Lung (tissue), 12 donors: ENCODE data around the gene HMOX1. TPM values are rescaled to one million over a fixed set of nuclear protein-coding genes. Genes with fewer than 3 reads are reported as not detected.

Experiments used
- ATAC-seq: fragments of 200-7000 bp; cut with Tn5 transposase; one replicate; pipeline ENCODE4 v1.9.1; 2020; ENCODE audit warnings: moderate number of reproducible peaks; ENCODE audit not compliant: insufficient read depth, low FRiP score
- DNase-seq, 3 donors: peaks; one replicate each; pipeline ENCODE4 v3.0.0-alpha.2; 2013 to 2017
- H3K27ac ChIP-seq, 2 donors: one replicate each; pipeline ENCODE4 v1.5.1; 2013; ENCODE audit warnings: mild to moderate bottlenecking in 2 of 2, moderate library complexity in 2 of 2, control low read depth in 1 of 2, inconsistent platforms in 1 of 2, low read depth in 1 of 2, low read length in 1 of 2
- H3K27me3 ChIP-seq, 3 donors: one replicate each; pipeline ENCODE4 v1.5.1; 2013; ENCODE audit warnings: low read length in 2 of 3; ENCODE audit not compliant: control insufficient read depth in 3 of 3, insufficient read depth in 3 of 3
- H3K36me3 ChIP-seq, 4 donors: one replicate each; pipeline ENCODE4 v1.5.1; 2013; ENCODE audit warnings: low read length in 4 of 4, mild to moderate bottlenecking in 1 of 4, moderate library complexity in 1 of 4; ENCODE audit not compliant: control insufficient read depth in 4 of 4, insufficient read depth in 4 of 4
- H3K4me1 ChIP-seq, 5 donors: one replicate each; pipeline ENCODE4 v1.5.1; 2013; ENCODE audit warnings: low read length in 5 of 5, mild to moderate bottlenecking in 2 of 5, moderate library complexity in 1 of 5; ENCODE audit not compliant: control insufficient read depth in 5 of 5, insufficient read depth in 5 of 5
- H3K4me3 ChIP-seq: one replicate; pipeline ENCODE4 v1.5.1; 2013; ENCODE audit warnings: mild to moderate bottlenecking, control low read depth, moderate library complexity
- H3K9ac ChIP-seq, 2 donors: one replicate each; pipeline ENCODE4 v1.5.1; 2013; ENCODE audit warnings: low read length in 2 of 2, control low read depth in 1 of 2; ENCODE audit not compliant: insufficient read depth in 1 of 2
- H3K9me3 ChIP-seq, 4 donors: one replicate each; pipeline ENCODE4 v1.5.1; 2013; ENCODE audit warnings: low read length in 3 of 4, mild to moderate bottlenecking in 1 of 4, moderate library complexity in 1 of 4; ENCODE audit not compliant: control insufficient read depth in 4 of 4, insufficient read depth in 3 of 4
- CTCF ChIP-seq: IDR thresholded peaks from 2 replicates; pipeline ENCODE4 v1.5.1; 2012; ENCODE audit warnings: mild to moderate bottlenecking; ENCODE audit errors: control extremely low read depth, extremely low read depth
- WGBS, 2 donors: extraction: QIAGEN DNeasy Blood & Tissue Kit; methylation state at CpG; one replicate each; pipeline ENCODE4 v1.1.7; 2013; 5-methylcytosine and 5-hydroxymethylcytosine counted together
- polyA plus RNA-seq, 2 donors: library from polyadenylated mRNA; stranded (reverse); fragments of 200-250 nt; gene quantifications; one replicate each; pipeline ENCODE4 v1.2.1, GENCODE V29; 2013
- total RNA-seq, 2 donors: library from RNA; depleted of rRNA in 1 of 2; stranded (reverse); fragments of >200 nt in 1 of 2; gene quantifications; one replicate each; pipeline ENCODE4 v1.2.1, GENCODE V29; 2014 to 2021
- donor health status: control.
- donor health status: control.
- donor health status: Bipolar disorder and iron deficiency.
- donor health status: healthy.
- donor health status: DM: yes; HTN: yes; CAD: no.

The HMOX1 gene
- total and polyA plus RNA-seq, 4 donors, result 59.9 to 930 (median 135) TPM

GRCh38 chr22:35386670-35387288 lies 5.9 kb downstream of the HMOX1 start:
- ATAC-seq (no peak), DNase-seq (no peak)
- Histone ChIP-seq H3K9ac (no peak overlapping the region), H3K36me3 (peaks cover 0 to 29% (median 0%) of the 10 kb centered on the region in 4 donors), H3K4me1 (peaks cover 0 to 3% (median 0%) of the 10 kb centered on the region in 5 donors), H3K9me3 (peaks cover 0 to 3% (median 0%) of the 10 kb centered on the region in 4 donors), H3K27me3 (no peaks in the 10 kb centered on the region), H3K4me3 (no peak overlapping the region), H3K27ac (no peak overlapping the region)
- WGBS, 2 donors, result 96 to 97% methylated on average over 14 to 19 of the region's 19 CpGs
- TF ChIP-seq CTCF, result no peak

GRCh38 chr22:35390933-35391332 lies 10.0 kb downstream of the HMOX1 start:
- no peak for DNase-seq
- no peaks in the 10 kb centered on the region for H3K4me1 ChIP-seq
- no peak for TF ChIP-seq CTCF
- WGBS, 2 donors, result 83 to 96% methylated on average over 5 of the region's 5 CpGs
- ATAC-seq, result no peak
- no peak overlapping the region for H3K9ac ChIP-seq
- H3K27ac ChIP-seq, result no peak overlapping the region
- no peak overlapping the region for H3K4me3 ChIP-seq
- H3K9me3 ChIP-seq, result peaks cover 0 to 3% (median 0%) of the 10 kb centered on the region in 4 donors
- H3K36me3 ChIP-seq, result peaks cover 0 to 37% (median 0%) of the 10 kb centered on the region in 4 donors
- H3K27me3 ChIP-seq, result no peaks in the 10 kb centered on the region

- Histone ChIP-seq H3K4me1 (peaks cover 0 to under 1% (median 0%) of the 10 kb centered on the region in 5 donors), H3K9ac (no peak overlapping the region), H3K36me3 (peaks cover 0 to 25% (median 0%) of the 10 kb centered on the region in 4 donors), H3K27me3 (no peaks in the 10 kb centered on the region), H3K4me3 (no peak overlapping the region), H3K9me3 (no peaks in the 10 kb centered on the region), H3K27ac (no peak overlapping the region)
- TF ChIP-seq CTCF, result no peak
- 84 to 92% methylated on average over 2 of the region's 2 CpGs for WGBS, 2 donors
- DNase-seq (no peak), ATAC-seq (no peak)
Measured at GRCh38 chr22:35392357-35392756, 11.5 kb downstream of the HMOX1 start.
